Measurements from ENCODE around the gene METRN.

The METRN gene

DNA sequence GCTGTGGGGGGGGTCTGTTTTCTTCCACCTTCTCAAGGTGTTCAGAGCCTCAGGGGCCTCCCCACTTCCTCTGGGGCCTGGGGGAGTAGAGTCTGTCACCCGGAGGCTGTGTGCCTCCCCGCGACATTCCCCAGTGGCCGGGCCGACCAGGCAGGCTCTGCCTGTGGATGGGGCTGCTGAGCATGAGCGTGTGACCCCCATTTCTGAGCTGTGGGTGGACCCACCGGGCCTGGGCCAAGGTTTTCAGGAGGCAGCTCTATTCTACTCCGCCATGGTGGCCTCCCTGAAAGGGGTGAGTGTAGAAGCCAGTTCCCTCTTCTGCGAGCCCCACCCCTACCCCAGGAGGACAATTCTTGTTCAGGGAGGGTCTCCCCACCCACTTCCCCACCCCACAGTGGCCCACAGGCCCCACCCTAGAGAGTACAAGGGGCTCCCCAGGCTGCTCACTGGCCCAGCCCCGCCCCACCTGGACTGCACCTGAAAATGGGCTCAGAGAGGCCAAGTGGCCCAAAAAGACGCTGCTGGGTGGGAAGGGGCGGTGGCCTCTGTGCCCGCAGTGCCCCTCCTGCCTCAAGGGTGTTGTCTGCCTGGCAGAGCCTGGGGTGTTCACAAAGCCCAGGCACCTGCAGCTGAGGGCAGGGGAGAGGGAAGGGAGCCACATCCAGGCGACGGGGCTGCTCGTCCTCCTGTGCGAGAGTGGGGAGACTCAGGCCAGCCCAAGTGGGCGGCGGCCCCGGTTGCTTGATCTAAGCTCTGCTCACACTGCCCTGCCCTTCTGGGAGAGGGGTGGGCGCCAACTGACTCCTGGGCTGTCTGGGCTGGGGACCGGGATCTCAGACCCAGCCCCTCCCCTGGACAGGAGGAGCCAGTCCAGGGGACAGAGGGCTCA is 47.0 kb downstream of the METRN start:
- no peak for DNase-seq

DNA sequence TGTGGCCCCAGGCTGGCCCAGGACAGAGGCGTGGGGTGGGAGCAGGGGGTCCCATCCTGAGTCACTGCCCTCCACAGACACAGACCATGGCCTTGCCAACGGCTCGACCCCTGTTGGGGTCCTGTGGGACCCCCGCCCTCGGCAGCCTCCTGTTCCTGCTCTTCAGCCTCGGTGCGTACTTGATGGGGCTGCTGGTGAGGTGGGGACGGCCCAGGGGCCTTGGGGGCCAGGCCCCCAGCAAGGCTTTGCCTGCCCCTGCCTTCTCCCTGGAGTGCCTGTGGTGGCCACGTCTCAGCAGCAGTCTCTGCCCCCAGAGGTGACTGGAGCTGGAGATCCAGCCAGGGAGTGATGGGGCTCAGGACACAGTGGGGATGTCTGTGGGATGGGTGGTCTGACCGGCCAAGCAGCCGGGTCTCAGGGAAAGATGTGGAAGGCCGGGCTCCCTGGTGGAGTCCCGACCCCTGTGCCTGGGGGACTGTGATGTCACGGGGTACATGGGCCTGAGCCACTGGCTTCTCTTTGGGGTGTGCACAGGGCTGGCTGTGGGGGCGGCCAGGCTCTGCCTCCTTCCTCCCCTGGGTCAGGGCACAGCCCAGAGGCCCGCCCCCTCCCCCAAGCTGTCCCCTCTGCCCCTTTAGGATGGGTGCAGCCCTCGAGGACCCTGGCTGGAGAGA is 47.8 kb downstream of the METRN start:
- DNase-seq = no peak

DNA sequence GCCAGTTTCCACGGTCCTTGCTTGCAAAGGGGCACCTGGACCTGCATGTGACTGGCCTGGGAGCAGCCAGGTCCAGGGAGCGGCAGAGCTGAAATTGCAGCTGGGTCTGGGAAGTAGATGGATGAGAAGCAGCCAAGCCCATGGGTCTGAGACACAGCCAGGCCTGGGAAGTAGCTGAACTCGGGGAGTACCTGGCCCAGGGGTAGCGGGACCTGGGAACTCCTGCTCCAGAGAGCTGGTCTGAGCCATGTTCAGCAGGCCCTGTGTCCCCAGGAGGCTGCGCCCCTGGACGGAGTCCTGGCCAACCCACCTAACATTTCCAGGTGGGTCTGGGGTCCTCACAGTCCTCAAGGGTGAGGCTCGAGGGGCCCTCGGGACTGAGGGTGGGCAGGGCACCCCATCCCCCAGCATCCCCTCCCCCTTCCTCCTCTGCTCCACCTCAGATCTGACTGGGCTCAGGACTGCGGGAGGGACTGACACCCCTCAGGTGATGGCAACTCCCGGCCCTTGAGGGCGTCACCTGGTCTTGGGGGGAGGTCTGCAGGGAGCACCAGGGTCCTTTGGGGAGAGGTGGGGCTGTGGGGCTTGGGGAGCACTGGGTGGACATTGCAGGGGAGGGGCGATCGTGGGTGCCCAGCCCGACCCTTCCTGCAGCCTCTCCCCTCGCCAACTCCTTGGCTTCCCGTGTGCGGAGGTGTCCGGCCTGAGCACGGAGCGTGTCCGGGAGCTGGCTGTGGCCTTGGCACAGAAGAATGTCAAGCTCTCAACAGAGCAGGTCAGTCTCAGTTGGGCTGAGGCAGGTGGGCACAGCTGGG is 48.7 kb downstream of the METRN start:
- no peak for DNase-seq

DNA sequence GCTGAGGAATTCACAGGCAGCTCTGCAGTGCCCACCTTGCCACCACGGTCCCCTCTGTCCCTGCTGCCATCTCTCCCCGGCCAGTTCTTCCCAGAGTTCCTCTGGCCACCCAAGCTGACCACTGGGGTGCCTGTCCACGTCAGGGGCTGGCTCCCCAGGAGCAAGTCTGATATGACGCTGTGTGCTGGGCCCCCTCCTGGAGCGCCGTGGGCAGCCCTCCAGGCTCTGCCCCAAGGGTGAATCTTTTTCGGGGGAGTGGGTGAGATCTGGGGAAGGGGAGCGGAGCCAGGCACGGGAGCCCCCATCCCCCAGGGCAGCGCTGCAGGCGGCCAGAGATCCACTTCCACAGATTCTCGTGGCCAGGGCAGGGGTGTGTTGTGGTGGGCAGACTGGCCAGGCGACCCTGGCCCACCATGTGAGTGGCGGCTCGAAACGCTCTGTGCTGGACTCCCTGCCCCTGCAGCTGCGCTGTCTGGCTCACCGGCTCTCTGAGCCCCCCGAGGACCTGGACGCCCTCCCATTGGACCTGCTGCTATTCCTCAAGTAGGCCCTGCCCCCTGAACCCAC is 49.3 kb downstream of the METRN start:
- DNase-seq = no peak

DNA sequence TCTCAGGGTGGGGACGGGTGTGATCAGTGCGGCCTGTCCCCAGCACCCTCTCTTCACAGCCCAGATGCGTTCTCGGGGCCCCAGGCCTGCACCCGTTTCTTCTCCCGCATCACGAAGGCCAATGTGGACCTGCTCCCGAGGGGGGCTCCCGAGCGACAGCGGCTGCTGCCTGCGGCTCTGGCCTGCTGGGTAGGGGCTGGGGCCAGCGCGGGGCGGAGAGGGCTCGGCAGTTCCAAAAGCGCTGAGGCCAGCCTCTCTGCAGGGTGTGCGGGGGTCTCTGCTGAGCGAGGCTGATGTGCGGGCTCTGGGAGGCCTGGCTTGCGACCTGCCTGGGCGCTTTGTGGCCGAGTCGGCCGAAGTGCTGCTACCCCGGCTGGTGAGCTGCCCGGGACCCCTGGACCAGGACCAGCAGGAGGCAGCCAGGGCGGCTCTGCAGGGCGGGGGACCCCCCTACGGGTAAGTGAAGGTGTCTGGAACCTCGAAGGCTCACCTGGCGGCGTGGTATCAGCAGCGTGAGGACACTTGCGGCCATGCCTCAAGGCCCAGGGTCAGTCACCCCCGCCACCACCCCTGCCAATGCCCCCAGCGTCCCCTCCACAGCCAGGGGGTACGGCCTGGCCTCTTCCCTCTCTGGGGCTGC is 50.0 kb downstream of the METRN start:
- DNase-seq = no peak

DNA sequence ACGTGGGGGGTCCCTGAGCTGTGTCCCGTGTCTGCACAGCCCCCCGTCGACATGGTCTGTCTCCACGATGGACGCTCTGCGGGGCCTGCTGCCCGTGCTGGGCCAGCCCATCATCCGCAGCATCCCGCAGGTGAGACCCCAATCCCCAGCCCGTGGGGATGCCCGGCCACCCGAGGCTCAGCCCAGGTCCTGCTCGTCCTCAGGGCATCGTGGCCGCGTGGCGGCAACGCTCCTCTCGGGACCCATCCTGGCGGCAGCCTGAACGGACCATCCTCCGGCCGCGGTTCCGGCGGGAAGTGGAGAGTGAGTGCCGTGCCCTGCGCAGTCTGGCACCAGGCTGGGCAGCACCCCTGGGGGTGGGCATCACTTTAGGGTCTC is 50.6 kb downstream of the METRN start:
- no peak for DNase-seq

DNA sequence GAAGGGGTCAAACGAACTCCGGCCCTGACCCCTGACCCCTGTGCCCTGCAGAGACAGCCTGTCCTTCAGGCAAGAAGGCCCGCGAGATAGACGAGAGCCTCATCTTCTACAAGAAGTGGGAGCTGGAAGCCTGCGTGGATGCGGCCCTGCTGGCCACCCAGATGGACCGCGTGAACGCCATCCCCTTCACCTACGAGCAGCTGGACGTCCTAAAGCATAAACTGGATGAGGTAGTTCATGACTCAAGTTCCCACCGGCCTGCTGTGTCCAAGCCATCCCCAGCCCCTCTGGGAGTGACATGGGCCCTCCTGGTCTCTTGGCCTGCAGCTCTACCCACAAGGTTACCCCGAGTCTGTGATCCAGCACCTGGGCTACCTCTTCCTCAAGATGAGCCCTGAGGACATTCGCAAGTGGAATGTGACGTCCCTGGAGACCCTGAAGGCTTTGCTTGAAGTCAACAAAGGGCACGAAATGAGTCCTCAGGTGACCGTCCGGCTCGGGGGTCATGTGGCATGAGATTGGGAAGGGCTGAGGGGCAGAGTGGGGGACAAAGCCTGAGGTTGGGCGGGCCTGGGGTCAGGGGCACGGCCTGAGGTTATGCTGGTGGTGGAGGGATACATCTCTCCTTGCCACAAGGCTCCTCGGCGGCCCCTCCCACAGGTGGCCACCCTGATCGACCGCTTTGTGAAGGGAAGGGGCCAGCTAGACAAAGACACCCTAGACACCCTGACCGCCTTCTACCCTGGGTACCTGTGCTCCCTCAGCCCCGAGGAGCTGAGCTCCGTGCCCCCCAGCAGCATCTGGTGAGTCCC is 51.3 kb downstream of the METRN start:
- no peak for DNase-seq

DNA sequence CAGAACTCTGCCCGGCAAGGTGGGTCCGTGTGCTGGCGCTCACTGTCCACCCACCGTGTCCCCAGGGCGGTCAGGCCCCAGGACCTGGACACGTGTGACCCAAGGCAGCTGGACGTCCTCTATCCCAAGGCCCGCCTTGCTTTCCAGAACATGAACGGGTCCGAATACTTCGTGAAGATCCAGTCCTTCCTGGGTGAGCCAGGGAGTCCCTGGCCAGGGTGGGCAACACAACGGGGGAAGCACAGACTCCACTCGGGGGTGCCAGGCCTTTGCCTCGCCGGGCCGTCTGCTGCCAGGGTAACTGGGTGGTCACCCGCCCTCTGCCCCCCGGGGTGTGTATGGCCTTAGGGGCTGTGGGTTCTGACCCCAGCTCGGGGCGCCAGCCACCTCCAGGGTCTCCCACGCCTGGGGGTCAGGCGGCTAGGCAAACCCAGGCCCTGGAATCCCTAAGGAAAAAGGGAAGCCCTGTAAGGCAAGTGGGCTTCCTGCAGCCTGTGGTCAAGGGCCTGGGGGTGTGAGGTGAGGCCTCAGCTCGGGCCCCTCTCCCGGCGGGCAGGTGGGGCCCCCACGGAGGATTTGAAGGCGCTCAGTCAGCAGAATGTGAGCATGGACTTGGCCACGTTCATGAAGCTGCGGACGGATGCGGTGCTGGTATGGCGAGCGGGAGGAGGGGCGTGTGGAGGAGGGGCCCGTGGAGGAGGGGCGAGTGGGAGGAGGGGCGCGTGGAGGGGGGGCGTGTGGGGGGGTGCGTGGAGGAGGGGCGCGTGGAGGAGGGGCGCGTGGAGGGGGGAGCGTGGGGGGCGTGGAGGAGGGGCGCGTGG is 52.1 kb downstream of the METRN start:
- DNase-seq = no peak

DNA sequence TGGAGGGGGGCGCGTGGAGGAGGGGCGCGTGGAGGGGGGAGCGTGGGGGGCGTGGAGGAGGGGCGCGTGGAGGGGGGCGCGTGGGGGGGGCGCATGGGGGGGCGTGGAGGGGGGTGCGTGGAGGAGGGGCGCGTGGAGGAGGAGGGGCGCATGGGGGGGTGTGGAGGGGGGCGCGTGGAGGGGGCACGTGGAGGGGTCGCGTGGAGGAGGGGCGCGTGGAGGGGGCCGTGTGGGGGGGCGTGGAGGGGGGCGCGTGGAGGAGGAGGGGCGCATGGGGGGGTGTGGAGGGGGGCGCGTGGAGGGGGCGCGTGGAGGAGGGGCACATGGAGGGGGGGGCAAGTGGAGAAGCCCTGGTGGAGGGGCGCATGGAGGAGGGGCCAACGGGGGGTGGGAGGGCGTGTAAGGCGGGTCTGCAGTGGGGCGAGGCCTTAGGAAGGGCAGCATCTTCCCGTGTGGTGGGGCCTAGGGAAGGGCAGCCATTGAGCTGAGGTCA is 52.9 kb downstream of the METRN start:
- no peak for DNase-seq

DNA sequence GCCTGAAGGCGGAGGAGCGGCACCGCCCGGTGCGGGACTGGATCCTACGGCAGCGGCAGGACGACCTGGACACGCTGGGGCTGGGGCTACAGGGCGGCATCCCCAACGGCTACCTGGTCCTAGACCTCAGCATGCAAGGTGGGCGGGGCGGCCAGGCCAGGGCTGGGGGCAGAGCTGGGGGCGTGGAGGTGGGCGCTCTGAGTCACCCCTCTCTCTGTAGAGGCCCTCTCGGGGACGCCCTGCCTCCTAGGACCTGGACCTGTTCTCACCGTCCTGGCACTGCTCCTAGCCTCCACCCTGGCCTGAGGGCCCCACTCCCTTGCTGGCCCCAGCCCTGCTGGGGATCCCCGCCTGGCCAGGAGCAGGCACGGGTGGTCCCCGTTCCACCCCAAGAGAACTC is 53.5 kb downstream of the METRN start:
- DNase-seq = no peak

Measured in activated CD4-positive, alpha-beta T cell treated with anti-CD3 and anti-CD28 coated beads, Interleukin-2, amount 50 U/mL, for 48 hours (primary cell).